Middle frontal gyrus (tissue), 1 donor: Measurements from ENCODE around the gene BLID.
A peak's percentile ranks its signal among the peaks of the same experiment; 100 is the strongest.

ENCODE experiments used
- DNase-seq: peaks from one replicate; pipeline ENCODE4 v3.0.0-alpha.2; 2015; ENCODE audit warnings: low spot score; ENCODE audit errors: extremely low spot score

BLID gene

GRCh38 chr11:122105044-122105758 lies 10.8 kb downstream of the BLID start:
- DNase-seq = no peak

GRCh38 chr11:122104341-122104740 lies 11.7 kb downstream of the BLID start:
- no peak for DNase-seq

- no peak for DNase-seq
Observed at GRCh38 chr11:122103726-122104125, 12.3 kb downstream of the BLID start.

GRCh38 chr11:122103321-122103720 lies 12.7 kb downstream of the BLID start:
- no peak for DNase-seq

- DNase-seq = no peak
Observed at GRCh38 chr11:122102426-122102825, 13.6 kb downstream of the BLID start.

- DNase-seq = peak; percentile 82
Observed at GRCh38 chr11:122101625-122102291, 14.3 kb downstream of the BLID start.

GRCh38 chr11:122100756-122101080 lies 15.3 kb downstream of the BLID start:
- DNase-seq = no peak

- no peak for DNase-seq
Observed at GRCh38 chr11:122100037-122100755, 15.8 kb downstream of the BLID start.

- no peak for DNase-seq
Observed at GRCh38 chr11:122099374-122100036, 16.5 kb downstream of the BLID start.

GRCh38 chr11:122098261-122098980 lies 17.6 kb downstream of the BLID start:
- DNase-seq = no peak

GRCh38 chr11:122097419-122098001 lies 18.5 kb downstream of the BLID start:
- no peak for DNase-seq

GRCh38 chr11:122096272-122097112 lies 19.5 kb downstream of the BLID start:
- DNase-seq = no peak

- DNase-seq = no peak
Observed at GRCh38 chr11:122095681-122096262, 20.2 kb downstream of the BLID start.

- DNase-seq = no peak
Observed at GRCh38 chr11:122094836-122095235, 21.2 kb downstream of the BLID start.

- DNase-seq = no peak
Observed at GRCh38 chr11:122093731-122094275, 22.2 kb downstream of the BLID start.

- no peak for DNase-seq
Observed at GRCh38 chr11:122091835-122092234, 24.2 kb downstream of the BLID start.

- DNase-seq = no peak
Observed at GRCh38 chr11:122089111-122089510, 26.9 kb downstream of the BLID start.

GRCh38 chr11:122085712-122086111 lies 30.3 kb downstream of the BLID start:
- no peak for DNase-seq

- no peak for DNase-seq
Observed at GRCh38 chr11:122085264-122085663, 30.8 kb downstream of the BLID start.
